IMR-90 (cell line): ENCODE data around the gene FBXO28. TPM values are rescaled to one million over a fixed set of nuclear protein-coding genes. Genes with fewer than 3 reads are reported as not detected.

Experiments
- ATAC-seq: fragments of 200-7000 bp; cut with Tn5 transposase; 2 replicates; pipeline ENCODE4 v1.9.1; 2020; ENCODE audit warnings: low read depth, mild to moderate bottlenecking, moderate library complexity
- BruUV-seq: library from RNA; stranded (reverse); fragments of 400-500 nt; replicated peaks from 2 replicates; lab custom pipeline; 2021; lab: Mats Ljungman, UMichigan
- CTCF ChIA-PET: fragments of 300-600 bp; formaldehyde crosslinking; extraction: SDS; loops from one replicate; lab custom pipeline; 2021; ENCODE audit warnings: antibody characterized with exemption; lab: Yijun Ruan, JAX
- POLR2A ChIA-PET: fragments of 300-600 bp; sonication (Branson Sonifier 250); formaldehyde crosslinking; loops from one replicate; lab custom pipeline; 2022; ENCODE audit warnings: antibody characterized with exemption; ENCODE audit not compliant: unreplicated experiment; lab: Charles Lee
- DNase-seq: peaks from one replicate; pipeline ENCODE4 v3.0.0; 2013
- H2AFZ ChIP-seq: replicated peaks from 2 replicates; pipeline ENCODE3; 2013; ENCODE audit warnings: low read length, mild to moderate bottlenecking; ENCODE audit not compliant: poor library complexity
- H2AK5ac ChIP-seq: 2 replicates; pipeline ENCODE4 v1.6.1; 2013; ENCODE audit warnings: low read depth, low read length, inconsistent platforms
- H2AK9ac ChIP-seq: replicated peaks from 2 replicates; pipeline ENCODE3; 2013; ENCODE audit warnings: mild to moderate bottlenecking, low read depth, low read length, moderate library complexity; ENCODE audit not compliant: poor library complexity
- H2BK120ac ChIP-seq: 2 replicates; pipeline ENCODE4 v1.6.1; 2013; ENCODE audit warnings: low read depth, low read length, inconsistent platforms
- H2BK15ac ChIP-seq: 3 replicates; pipeline ENCODE4 v1.6.1; 2013; ENCODE audit warnings: low read depth, low read length, inconsistent platforms
- H2BK20ac ChIP-seq: 2 replicates; pipeline ENCODE4 v1.6.1; 2013; ENCODE audit warnings: low read depth, mild to moderate bottlenecking, inconsistent platforms, low read length, moderate library complexity
- H2BK5ac ChIP-seq: 2 replicates; pipeline ENCODE4 v1.6.1; 2013; ENCODE audit warnings: mild to moderate bottlenecking, low read depth, low read length, inconsistent platforms; ENCODE audit not compliant: poor library complexity, severe bottlenecking
- H3K14ac ChIP-seq: replicated peaks from 2 replicates; pipeline ENCODE4 v1.6.1; 2013; ENCODE audit warnings: low read depth, low read length, inconsistent platforms
- H3K18ac ChIP-seq: 2 replicates; pipeline ENCODE4 v1.6.1; 2013; ENCODE audit warnings: low read depth, low read length, control low read depth
- H3K23ac ChIP-seq: 2 replicates; pipeline ENCODE4 v1.6.1; 2013; ENCODE audit warnings: low read depth, low read length, inconsistent platforms
- H3K27ac ChIP-seq: 2 replicates; pipeline ENCODE4 v1.5.1; 2013; ENCODE audit warnings: mild to moderate bottlenecking, control low read depth, low read length; ENCODE audit not compliant: insufficient read depth
- H3K27me3 ChIP-seq: 2 replicates; pipeline ENCODE4 v1.6.1; 2013; ENCODE audit warnings: low read length; ENCODE audit not compliant: control insufficient read depth, insufficient read depth
- H3K36me3 ChIP-seq: 2 replicates; pipeline ENCODE4 v1.6.1; 2013; ENCODE audit warnings: low read length, mixed read lengths; ENCODE audit not compliant: control insufficient read depth, insufficient read depth
- H3K4ac ChIP-seq: 2 replicates; pipeline ENCODE4 v1.6.1; 2013; ENCODE audit warnings: low read depth, low read length, inconsistent platforms
- H3K4me1 ChIP-seq: 2 replicates; pipeline ENCODE4 v1.6.1; 2013; ENCODE audit warnings: low read length, mixed read lengths; ENCODE audit not compliant: control insufficient read depth, insufficient read depth
- H3K4me2 ChIP-seq: 2 replicates; pipeline ENCODE4 v1.6.1; 2013; ENCODE audit warnings: low read depth, mild to moderate bottlenecking, control low read depth, low read length, moderate library complexity
- H3K4me3 ChIP-seq: 2 replicates; pipeline ENCODE4 v1.5.1; 2013; ENCODE audit warnings: low read depth, mild to moderate bottlenecking, control low read depth, low read length, moderate library complexity; ENCODE audit not compliant: insufficient read depth
- H3K56ac ChIP-seq: 2 replicates; pipeline ENCODE4 v1.6.1; 2013; ENCODE audit warnings: low read length, inconsistent platforms; ENCODE audit not compliant: insufficient read depth; ENCODE audit errors: extremely low read depth
- H3K79me1 ChIP-seq, 2 experiments: 2 replicates each; pipeline ENCODE4 v1.6.1; 2013; ENCODE audit warnings: low read length in 2 of 2, inconsistent platforms in 1 of 2, low read depth in 1 of 2
- H3K9ac ChIP-seq: 2 replicates; pipeline ENCODE4 v1.6.1; 2013; ENCODE audit warnings: low read depth, low read length, control low read depth
- H3K9me1 ChIP-seq: 2 replicates; pipeline ENCODE4 v1.6.1; 2013; ENCODE audit warnings: low read length, inconsistent platforms; ENCODE audit not compliant: insufficient read depth
- H3K9me3 ChIP-seq: 2 replicates; pipeline ENCODE4 v1.6.1; 2013; ENCODE audit warnings: low read length; ENCODE audit not compliant: control insufficient read depth, insufficient read depth
- H4K20me1 ChIP-seq: 2 replicates; pipeline ENCODE4 v1.6.1; 2013; ENCODE audit warnings: low read length, inconsistent platforms; ENCODE audit not compliant: insufficient read depth
- H4K5ac ChIP-seq: 2 replicates; pipeline ENCODE4 v1.6.1; 2013; ENCODE audit warnings: mild to moderate bottlenecking, low read depth, low read length, control low read depth
- H4K8ac ChIP-seq, 2 experiments: 2 replicates each; pipeline ENCODE4 v1.6.1; 2013; ENCODE audit warnings: low read depth in 2 of 2, low read length in 2 of 2, control low read depth in 1 of 2, inconsistent platforms in 1 of 2
- H4K91ac ChIP-seq: 2 replicates; pipeline ENCODE4 v1.6.1; 2013; ENCODE audit warnings: low read depth, low read length, inconsistent platforms; ENCODE audit not compliant: insufficient read depth
- CHD1 ChIP-seq: IDR thresholded peaks from 2 replicates; pipeline ENCODE4 v1.6.1; 2012; ENCODE audit warnings: low read depth, low read length, improper control_type of control experiment
- CTCF ChIP-seq: conservative IDR thresholded peaks from 2 replicates; pipeline ENCODE4 v1.5.1; 2012; ENCODE audit warnings: mild to moderate bottlenecking, low read depth, low read length, improper control_type of control experiment
- FOS ChIP-seq: fragments of 150-350 bp; IDR thresholded peaks from 2 replicates; pipeline ENCODE4 v1.6.1; 2016; ENCODE audit warnings: low read depth, low read length
- NFE2L2 ChIP-seq: fragments of 150-350 bp; IDR thresholded peaks from 2 replicates; pipeline ENCODE4 v1.6.1; 2016; ENCODE audit warnings: low read depth, mild to moderate bottlenecking, low read length
- RCOR1 ChIP-seq: IDR thresholded peaks from 2 replicates; pipeline ENCODE4 v1.6.1; 2012; ENCODE audit warnings: mild to moderate bottlenecking, low read length, improper control_type of control experiment; ENCODE audit not compliant: insufficient replicate concordance
- SMC3 ChIP-seq: fragments of 150-350 bp; IDR thresholded peaks from 2 replicates; pipeline ENCODE4 v1.6.1; 2016; ENCODE audit warnings: low read depth, mild to moderate bottlenecking, antibody characterized with exemption, low read length, moderate library complexity
- USF2 ChIP-seq: fragments of 150-350 bp; IDR thresholded peaks from 2 replicates; pipeline ENCODE4 v1.6.1; 2017; ENCODE audit warnings: mild to moderate bottlenecking, antibody characterized with exemption, low read length, low read depth
- WGBS, 2 experiments: methylation state at CpG; one replicate each; pipeline versions ENCODE4 v1.1.5 to v1.1.7; 2013; ENCODE audit warnings: missing lambda C conversion rate in 2 of 2; ENCODE audit not compliant: insufficient read length in 1 of 2; ENCODE audit errors: extremely low coverage in 2 of 2; 5-methylcytosine and 5-hydroxymethylcytosine counted together
- dilution Hi-C: fragments of 300-500 bp; cut with HindIII; formaldehyde crosslinking; loops from one replicate; pipeline ENCODE4 v1.14.3; 2018; ENCODE audit warnings: low sequenced_read_pairs; ENCODE audit not compliant: unreplicated experiment
- in situ Hi-C: fragments of 300-500 bp; cut with MboI; formaldehyde crosslinking; loops from 3 replicates; pipeline ENCODE4 v1.14.3; 2019; ENCODE audit warnings: low sequenced_read_pairs, inconsistent platforms, mixed read lengths
- intact Hi-C: fragments of 100-400 bp; cut with micrococcal nuclease; formaldehyde crosslinking; loops from 2 replicates; pipeline ENCODE4 v1.10.0; 2022
- polyA plus RNA-seq, 3 experiments: library from polyadenylated mRNA; depleted of rRNA; stranded (reverse); fragments of >200 nt; gene quantifications; 2 replicates each; pipeline ENCODE4 v1.2.3, GENCODE V29; 2012; ENCODE audit warnings: low replicate concordance in 1 of 3
- total RNA-seq: library from RNA; depleted of rRNA; stranded (reverse); fragments of >200 nt; gene quantifications from 2 replicates; pipeline ENCODE4 v1.2.3, GENCODE V29; 2012

Gene FBXO28
- total and polyA plus RNA-seq, 2 of the 4 experiments (the other 2 are of a cell fraction): 11.6 to 22.6 TPM

GRCh38 chr1:224199679-224200078, 85.8 kb downstream of the FBXO28 start:
- WGBS, 2 experiments: no CpG with 5 or more reads among the region's 2 CpGs
- ChIA-PET CTCF (no interaction called here), POLR2A (no interaction called here)
- Histone ChIP-seq H4K5ac (no peak overlapping the region), H3K4me1 (peaks cover 11% of the 10 kb centered on the region), H3K56ac (no peak overlapping the region), H3K27me3 (no peaks in the 10 kb centered on the region), H2AK9ac (no peak overlapping the region), H4K20me1 (no peaks in the 10 kb centered on the region), H3K18ac (no peak overlapping the region), H3K9me1 (peaks cover 6% of the 10 kb centered on the region; the same call in 1 of the 2 replicates), H2AK5ac (no peak overlapping the region), H3K36me3 (0 out of 2 replicates have a peak, but pooled peaks cover 3% of the 10 kb centered on the region), H3K27ac (no peak overlapping the region), H4K91ac (no peak overlapping the region), H3K9ac (no peak overlapping the region), H3K4ac (no peak overlapping the region), H2BK120ac (no peak overlapping the region), H2BK20ac (no peak overlapping the region), H2AFZ (no peak overlapping the region), H4K8ac (no peak overlapping the region), H2BK15ac (no peak overlapping the region), H2BK5ac (no peak overlapping the region), H3K14ac (no peak overlapping the region), H3K9me3 (no peaks in the 10 kb centered on the region), H3K4me3 (no peak overlapping the region), H3K23ac (no peak overlapping the region), H3K4me2 (no peak overlapping the region), H3K79me1 (peaks cover under 1 to 13% of the 10 kb centered on the region in 2 experiments; a peak in 3 of 4 replicates)
- dilution Hi-C loops: no loop called here
- intact Hi-C loops: no loop called here
- ATAC-seq (no peak), DNase-seq (no peak)
- TF ChIP-seq NFE2L2 (no peak), USF2 (no peak), CTCF (no peak), CHD1 (no peak), RCOR1 (no peak), SMC3 (no peak), FOS (no peak)
- in situ Hi-C loops: no loop called here
- no TSS peak for BruUV-seq
